H1 (cell line): ENCODE measurements around the gene LARGE2. TPM values are rescaled to one million over a fixed set of nuclear protein-coding genes. Genes with fewer than 3 reads are reported as not detected.

Experiments
- CTCF ChIA-PET: fragments of 300-600 bp; sonication (Branson Sonifier 250); formaldehyde crosslinking; loops from one replicate; lab custom pipeline; 2021; ENCODE audit not compliant: partially characterized antibody; lab: Charles Lee
- POLR2A ChIA-PET: fragments of 300-600 bp; sonication (Branson Sonifier 250); formaldehyde crosslinking; loops from one replicate; lab custom pipeline; 2021; ENCODE audit warnings: inconsistent platforms; ENCODE audit not compliant: partially characterized antibody; lab: Charles Lee
- DNase-seq, 2 experiments: peaks; one replicate each; pipeline versions ENCODE4 v3.0.0 to v3.0.0-alpha.2; 2010 to 2022; ENCODE audit warnings: low spot score in 2 of 2, low read depth in 1 of 2, mixed read lengths in 1 of 2
- FAIRE-seq: peaks from 2 replicates; lab custom pipeline; 2011; peaks lifted over from hg19 to GRCh38; lab: Jason Lieb, UNC
- H2AFZ ChIP-seq: 2 replicates; pipeline ENCODE4 v1.8.1; 2012; ENCODE audit warnings: low read length, inconsistent platforms
- H2AK5ac ChIP-seq: 2 replicates; pipeline ENCODE4 v1.6.1; 2013; ENCODE audit warnings: low read depth, low read length
- H2BK120ac ChIP-seq: replicated peaks from 2 replicates; pipeline ENCODE3; 2013; ENCODE audit warnings: low read depth, low read length, inconsistent platforms
- H2BK12ac ChIP-seq: 2 replicates; pipeline ENCODE4 v1.6.1; 2013; ENCODE audit warnings: low read depth, low read length
- H2BK15ac ChIP-seq: 2 replicates; pipeline ENCODE4 v1.6.1; 2013; ENCODE audit warnings: low read length
- H2BK20ac ChIP-seq: 2 replicates; pipeline ENCODE4 v1.6.1; 2013; ENCODE audit warnings: low read length
- H2BK5ac ChIP-seq: 2 replicates; pipeline ENCODE4 v1.6.1; 2013; ENCODE audit warnings: low read depth, low read length
- H3K14ac ChIP-seq: 2 replicates; pipeline ENCODE4 v1.6.1; 2013; ENCODE audit warnings: inconsistent platforms; ENCODE audit not compliant: insufficient read length
- H3K18ac ChIP-seq: 2 replicates; pipeline ENCODE4 v1.6.1; 2013; ENCODE audit warnings: low read length; ENCODE audit errors: extremely low read depth
- H3K23ac ChIP-seq: 2 replicates; pipeline ENCODE4 v1.6.1; 2013; ENCODE audit warnings: inconsistent platforms; ENCODE audit not compliant: insufficient read length
- H3K23me2 ChIP-seq: 2 replicates; pipeline ENCODE4 v1.6.1; 2013; ENCODE audit warnings: low read depth, low read length
- H3K27ac ChIP-seq: 2 replicates; pipeline ENCODE4 v1.6.1; 2011; ENCODE audit warnings: low read depth, low read length, inconsistent platforms
- H3K27me3 ChIP-seq, 4 experiments: replicated peaks in 1 of 4; 1 replicate in 1 of 4; 2 replicates in 3 of 4; pipeline versions ENCODE4 v1.6.1 to v1.8.1; 2011 to 2013; ENCODE audit warnings: low read length in 3 of 4, mild to moderate bottlenecking in 3 of 4, inconsistent platforms in 2 of 4, mixed read lengths in 2 of 4, moderate library complexity in 1 of 4; ENCODE audit not compliant: control insufficient read depth in 3 of 4, insufficient read depth in 3 of 4; ENCODE audit errors: extremely low read depth in 1 of 4
- H3K36me3 ChIP-seq, 4 experiments: 2 replicates each; pipeline versions ENCODE4 v1.6.1 to v1.8.1; 2011 to 2013; ENCODE audit warnings: mild to moderate bottlenecking in 4 of 4, low read length in 3 of 4, moderate library complexity in 2 of 4, control low read depth in 1 of 4, inconsistent platforms in 1 of 4; ENCODE audit not compliant: insufficient read depth in 4 of 4, control insufficient read depth in 2 of 4
- H3K4ac ChIP-seq: replicated peaks from 2 replicates; pipeline ENCODE3; 2013; ENCODE audit warnings: low read length, low read depth, mixed read lengths, inconsistent platforms; ENCODE audit not compliant: insufficient read length
- H3K4me1 ChIP-seq, 4 experiments: replicated peaks in 1 of 4; 1 replicate in 1 of 4; 2 replicates in 3 of 4; pipeline versions ENCODE4 v1.6.1 to v1.8.1; 2011 to 2013; ENCODE audit warnings: low read length in 3 of 4, inconsistent platforms in 2 of 4, mixed read lengths in 1 of 4; ENCODE audit not compliant: insufficient read depth in 4 of 4, control insufficient read depth in 3 of 4
- H3K4me2 ChIP-seq, 2 experiments: 2 replicates each; pipeline versions ENCODE4 v1.6.1 to v1.8.1; 2011 to 2013; ENCODE audit warnings: low read depth in 2 of 2, low read length in 2 of 2, control low read depth in 1 of 2, inconsistent platforms in 1 of 2, mild to moderate bottlenecking in 1 of 2; ENCODE audit not compliant: insufficient read depth in 1 of 2
- H3K4me3 ChIP-seq, 4 experiments: fragments of 200-600, 300-600 bp in 1 of 4; sonication (generic), shearing (Covaris generic), sonication (Bioruptor Twin) in 1 of 4; 2 replicates each; pipeline versions ENCODE4 v1.5.1 to v1.8.1; 2011 to 2016; ENCODE audit warnings: low read length in 4 of 4, low read depth in 3 of 4, control low read depth in 2 of 4, inconsistent platforms in 2 of 4, mild to moderate bottlenecking in 2 of 4, mixed read lengths in 1 of 4, moderate library complexity in 1 of 4; ENCODE audit not compliant: insufficient read depth in 2 of 4; ENCODE audit errors: extremely low read depth in 1 of 4
- H3K56ac ChIP-seq: replicated peaks from 2 replicates; pipeline ENCODE3; 2013; ENCODE audit warnings: low read depth, mild to moderate bottlenecking, mixed read lengths, low read length, inconsistent platforms; ENCODE audit not compliant: insufficient read length
- H3K79me1 ChIP-seq: 2 replicates; pipeline ENCODE4 v1.6.1; 2013; ENCODE audit warnings: low read depth, low read length, control low read depth
- H3K79me2 ChIP-seq, 2 experiments: 2 replicates each; pipeline versions ENCODE4 v1.6.1 to v1.8.1; 2012 to 2013; ENCODE audit warnings: low read length in 2 of 2, mild to moderate bottlenecking in 2 of 2, inconsistent platforms in 1 of 2; ENCODE audit not compliant: insufficient read depth in 2 of 2, control insufficient read depth in 1 of 2
- H3K9ac ChIP-seq, 4 experiments: replicated peaks in 1 of 4; 1 replicate in 1 of 4; 2 replicates in 3 of 4; pipeline versions ENCODE4 v1.6.1 to v1.8.1; 2011 to 2013; ENCODE audit warnings: low read depth in 3 of 4, low read length in 3 of 4, control low read depth in 2 of 4, mild to moderate bottlenecking in 2 of 4, moderate library complexity in 2 of 4, inconsistent platforms in 1 of 4; ENCODE audit errors: extremely low read depth in 1 of 4
- H3K9me3 ChIP-seq, 2 experiments: 2 replicates each; pipeline versions ENCODE4 v1.6.1 to v1.8.1; 2012 to 2013; ENCODE audit warnings: mild to moderate bottlenecking in 2 of 2, moderate library complexity in 2 of 2, control low read depth in 1 of 2, inconsistent platforms in 1 of 2, low read depth in 1 of 2, low read length in 1 of 2, mixed read lengths in 1 of 2; ENCODE audit not compliant: insufficient read depth in 2 of 2
- H4K20me1 ChIP-seq, 2 experiments: replicated peaks in 1 of 2; 2 replicates each; pipeline versions ENCODE3 to v1.8.1; 2011 to 2013; ENCODE audit warnings: inconsistent platforms in 2 of 2, low read length in 2 of 2, mild to moderate bottlenecking in 1 of 2; ENCODE audit not compliant: insufficient read depth in 2 of 2, control insufficient read depth in 1 of 2
- H4K5ac ChIP-seq: 2 replicates; pipeline ENCODE4 v1.6.1; 2013; ENCODE audit warnings: low read length, low read depth, mixed read lengths, inconsistent platforms; ENCODE audit not compliant: insufficient read length
- H4K8ac ChIP-seq: 2 replicates; pipeline ENCODE4 v1.8.0; 2013; ENCODE audit warnings: mild to moderate bottlenecking, moderate library complexity, low read length, inconsistent platforms; ENCODE audit not compliant: insufficient read depth; ENCODE audit errors: extremely low read depth
- H4K91ac ChIP-seq: replicated peaks from 2 replicates; pipeline ENCODE3; 2013; ENCODE audit warnings: low read length, mixed read lengths, inconsistent platforms; ENCODE audit not compliant: insufficient read length
- TCF12 ChIP-seq: IDR thresholded peaks from 2 replicates; pipeline ENCODE4 v1.6.1; 2011; ENCODE audit warnings: low read depth, mild to moderate bottlenecking, low read length
- WGBS, 2 experiments: shearing (Covaris generic) in 1 of 2; methylation state at CpG; one replicate each; pipeline versions ENCODE4 v1.1.6 to v1.1.7; 2013 to 2015; ENCODE audit warnings: low lambda C conversion rate in 2 of 2, mixed read lengths in 2 of 2, inconsistent platforms in 1 of 2, low coverage in 1 of 2, missing lambda C conversion rate in 1 of 2; ENCODE audit not compliant: insufficient replicate concordance in 2 of 2, insufficient coverage in 1 of 2, insufficient read length in 1 of 2; ENCODE audit errors: extremely low coverage in 1 of 2, missing lambda C conversion rate in 1 of 2; 5-methylcytosine and 5-hydroxymethylcytosine counted together
- polyA plus RNA-seq, 7 experiments: library from polyadenylated mRNA; depleted of rRNA in 3 of 7; stranded (reverse) in 5 of 7; unstranded in 2 of 7; fragments of >200 nt in 5 of 7; fragments of 200-250 nt in 2 of 7; gene quantifications; 1 replicate in 5 of 7; 2 replicates in 1 of 7; 4 replicates in 1 of 7; pipeline versions ENCODE4 v1.2.1 to v1.2.3, GENCODE V29; 2011 to 2013; ENCODE audit warnings: missing spikeins in 2 of 7, mixed read lengths in 2 of 7
- total RNA-seq: library from RNA; stranded (reverse); fragmentation: NEBNext Ultra II Directional; extraction: Animal tissue kit (Norgen Biotek cat#: 25700); gene quantifications from 2 replicates; pipeline ENCODE4 v1.2.1, GENCODE V29; 2021

Gene LARGE2
- total and polyA plus RNA-seq, 2 of the 8 experiments (the other 6 are each of a cell fraction or from before 2014, with no cell fraction given): 111 to 137 TPM

GRCh38 chr11:45907911-45908370, 14.5 kb upstream of the LARGE2 start:
- TF ChIP-seq TCF12: no peak
- 0 out of 2 replicates have a peak, but pooled peaks cover 2% of the 10 kb centered on the region for H3K23me2 ChIP-seq
- H3K36me3 ChIP-seq: peaks cover 6 to 19% (median 14%) of the 10 kb centered on the region in 4 experiments; a peak in 6 of 8 replicates
- H2AK5ac ChIP-seq: no peak overlapping the region
- H3K79me2 ChIP-seq: no peaks in the 10 kb centered on the region
- H3K27ac ChIP-seq: no peak overlapping the region
- H3K4me1 ChIP-seq: no peaks in the 10 kb centered on the region; a peak in 1 of 7 replicates
- no peak overlapping the region for H3K56ac ChIP-seq
- no peak overlapping the region for H2BK120ac ChIP-seq
- 93% methylated on average over 8 of the region's 8 CpGs; no CpG with 5 or more reads in 1 of the 2 experiments for WGBS, 2 experiments
- no peak overlapping the region for H2BK15ac ChIP-seq
- H4K8ac ChIP-seq: peak overlapping the region; percentile 25; the same call in 1 of the 2 replicates
- H2BK20ac ChIP-seq: no peak overlapping the region
- H2BK12ac ChIP-seq: no peak overlapping the region
- ChIA-PET POLR2A (interaction anchor here (0.8 to 6.2 kb wide), 6 partner anchors 9 to 39 kb away, joined by 3 to 36 read pairs (median 4); partner anchors contain the start of gene PEX16), CTCF (interaction anchor here (1.4 kb wide), 1 partner anchor 11 kb away, joined by 7 read pairs; no protein-coding TSS in a partner anchor)
- H3K4me2 ChIP-seq: no peak overlapping the region
- no peak overlapping the region for H3K9ac ChIP-seq
- DNase-seq: no peak
- no peak overlapping the region for H4K5ac ChIP-seq
- no peaks in the 10 kb centered on the region for H3K27me3 ChIP-seq
- FAIRE-seq: no peak
- no peak overlapping the region for H4K91ac ChIP-seq
- H2BK5ac ChIP-seq: no peak overlapping the region
- H3K14ac ChIP-seq: no peak overlapping the region
- no peaks in the 10 kb centered on the region for H3K9me3 ChIP-seq
- no peaks in the 10 kb centered on the region for H3K79me1 ChIP-seq
- no peak overlapping the region for H2AFZ ChIP-seq
- no peak overlapping the region for H3K4me3 ChIP-seq
- no peak overlapping the region for H3K18ac ChIP-seq
- no peak overlapping the region for H3K4ac ChIP-seq
- no peak overlapping the region for H3K23ac ChIP-seq
- H4K20me1 ChIP-seq: peaks cover 0 to 17% of the 10 kb centered on the region in 2 experiments
